Aorta (tissue), 5 donors: ENCODE results near the gene SEMA3B. TPM values are rescaled to one million over a fixed set of nuclear protein-coding genes. Genes with fewer than 3 reads are reported as not detected.
"Not testable (repeated sequence)": the region's sequence is repeated elsewhere in the genome, so short reads cannot be mapped to it uniquely, and the experiment has no call there.

Experiments
- ATAC-seq: fragments of 200-7000 bp; cut with Tn5 transposase; one replicate; pipeline ENCODE4 v1.9.1; 2022; ENCODE audit warnings: moderate library complexity; ENCODE audit not compliant: low FRiP score
- DNase-seq, 2 donors: peaks; one replicate each; pipeline ENCODE4 v3.0.0-alpha.2; 2020
- H3K27ac ChIP-seq, 2 donors: one replicate each; pipeline ENCODE4 v1.5.1; 2013; ENCODE audit warnings: low read length in 2 of 2, mild to moderate bottlenecking in 2 of 2, moderate library complexity in 2 of 2, control low read depth in 1 of 2, inconsistent platforms in 1 of 2, low read depth in 1 of 2
- H3K27me3 ChIP-seq, 2 donors: one replicate each; pipeline ENCODE4 v1.6.1; 2013; ENCODE audit warnings: control low read depth in 1 of 2, low read length in 1 of 2, mild to moderate bottlenecking in 1 of 2, moderate library complexity in 1 of 2; ENCODE audit not compliant: insufficient read depth in 2 of 2, control insufficient read depth in 1 of 2
- H3K36me3 ChIP-seq, 2 donors: one replicate each; pipeline ENCODE4 v1.6.1; 2013; ENCODE audit warnings: control low read depth in 1 of 2, low read length in 1 of 2, mild to moderate bottlenecking in 1 of 2; ENCODE audit not compliant: insufficient read depth in 2 of 2, control insufficient read depth in 1 of 2
- H3K4me1 ChIP-seq, 2 donors: one replicate each; pipeline ENCODE4 v1.6.1; 2013; ENCODE audit warnings: low read length in 2 of 2, control low read depth in 1 of 2, mild to moderate bottlenecking in 1 of 2, moderate library complexity in 1 of 2; ENCODE audit not compliant: insufficient read depth in 2 of 2, control insufficient read depth in 1 of 2
- H3K4me3 ChIP-seq, 2 donors: one replicate each; pipeline ENCODE4 v1.5.1; 2013; ENCODE audit warnings: low read length in 2 of 2, control low read depth in 1 of 2, mild to moderate bottlenecking in 1 of 2
- H3K9me3 ChIP-seq: one replicate; pipeline ENCODE4 v1.6.1; 2013; ENCODE audit warnings: mild to moderate bottlenecking, low read length; ENCODE audit not compliant: control insufficient read depth
- WGBS, 2 donors: extraction: QIAGEN DNeasy Blood & Tissue Kit; methylation state at CpG; one replicate each; pipeline ENCODE4 v1.1.7; 2013; 5-methylcytosine and 5-hydroxymethylcytosine counted together
- intact Hi-C, 2 donors: fragments of 100-400 bp; cut with DNase I; formaldehyde crosslinking; loops; one replicate each; pipeline versions ENCODE4 v1.14.2 to v1.15.0; 2022
- polyA plus RNA-seq, 2 donors: library from polyadenylated mRNA; stranded (reverse); fragments of 200-250 nt; gene quantifications; one replicate each; pipeline ENCODE4 v1.2.3, GENCODE V29; 2013
- total RNA-seq, 2 donors: library from RNA; stranded (reverse); fragmentation: NEBNext Ultra II Directional; extraction: Animal tissue kit (Norgen Biotek cat#: 25700); gene quantifications; one replicate each; pipeline ENCODE4 v1.2.1, GENCODE V29; 2021
- donor health status: healthy with polysubstance abuse.
- donor health status: Bipolar disorder and iron deficiency.
- donor health status: DM: no; HTN: no; CAD: no.
- donor health status: DM: no; HTN: no; CAD: no.
- donor health status: DM: yes; HTN: yes; CAD: no.

The SEMA3B gene
- total and polyA plus RNA-seq, 4 donors, result 23.3 to 69.5 (median 41.7) TPM

DNA sequence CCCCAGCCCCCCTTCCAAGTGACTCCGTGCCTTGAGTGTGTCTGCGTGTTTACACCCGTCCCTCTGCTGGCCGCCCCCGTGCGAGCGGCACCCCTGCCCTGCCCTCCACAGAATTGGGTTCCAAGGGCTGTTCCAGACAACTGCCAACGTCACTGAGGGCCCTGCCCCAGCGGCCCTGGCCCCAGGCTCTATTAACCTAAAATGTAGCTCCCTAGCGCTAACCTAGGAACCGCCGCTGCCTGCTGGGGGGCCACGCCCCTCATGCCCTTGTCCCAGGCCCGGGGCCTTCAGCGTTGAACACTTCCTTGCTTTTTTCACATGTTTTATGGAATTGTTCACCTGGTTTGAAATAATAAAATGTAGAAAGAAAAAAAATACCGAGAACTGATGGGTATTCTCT lies 10.0 kb upstream of the SEMA3B start:
- H3K27ac ChIP-seq, result no peak overlapping the region
- H3K36me3 ChIP-seq, result peaks cover 0 to 3% of the 10 kb centered on the region in 2 donors
- WGBS, 2 donors, result 74 to 77% methylated on average over 16 of the region's 16 CpGs
- H3K9me3 ChIP-seq, result no peaks in the 10 kb centered on the region
- peak in 1 of 2 donors; percentile 49 for DNase-seq
- H3K4me1 ChIP-seq, result no peaks in the 10 kb centered on the region
- intact Hi-C loops, result no loop called here
- ATAC-seq, result no peak
- no peaks in the 10 kb centered on the region for H3K27me3 ChIP-seq
- H3K4me3 ChIP-seq, result no peak overlapping the region

DNA sequence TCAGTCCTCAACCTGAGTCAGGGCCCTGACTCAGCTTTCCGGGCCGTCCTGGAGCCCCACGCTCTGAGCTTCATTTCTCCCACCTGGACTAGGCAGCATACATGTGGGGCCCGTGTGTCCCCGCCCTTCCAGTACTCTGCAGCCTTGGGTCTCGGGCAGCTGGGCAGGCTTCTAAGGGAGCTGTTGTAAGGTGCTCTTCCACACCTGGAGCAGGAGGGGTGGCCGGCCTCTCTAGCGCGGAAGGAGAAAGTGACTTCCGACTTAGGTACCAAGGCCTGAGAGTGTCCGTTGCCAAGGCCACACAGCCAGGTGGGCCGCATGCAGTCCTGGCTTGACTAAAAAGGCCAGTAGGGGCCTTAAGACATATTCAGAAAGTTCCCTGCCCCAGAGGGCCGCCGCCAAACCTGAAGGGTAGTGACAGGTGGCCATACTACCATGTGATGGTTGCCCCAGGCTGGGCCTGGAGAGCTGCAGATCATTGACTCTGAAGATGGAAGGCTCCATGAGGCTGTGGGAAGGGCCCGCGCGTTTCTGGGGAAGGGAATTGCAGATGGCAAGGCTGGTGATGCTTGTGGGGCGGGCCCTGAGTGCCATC lies 9.4 kb upstream of the SEMA3B start:
- Histone ChIP-seq H3K9me3 (no peaks in the 10 kb centered on the region), H3K4me3 (no peak overlapping the region), H3K36me3 (peaks cover 0 to 3% of the 10 kb centered on the region in 2 donors), H3K27me3 (no peaks in the 10 kb centered on the region), H3K27ac (peak overlapping the region; percentile 21 to 24), H3K4me1 (no peaks in the 10 kb centered on the region)
- intact Hi-C loops, result no loop called here
- WGBS, 2 donors, result 56% methylated on average over 18 of the region's 18 CpGs
- DNase-seq (no peak), ATAC-seq (no peak)

DNA sequence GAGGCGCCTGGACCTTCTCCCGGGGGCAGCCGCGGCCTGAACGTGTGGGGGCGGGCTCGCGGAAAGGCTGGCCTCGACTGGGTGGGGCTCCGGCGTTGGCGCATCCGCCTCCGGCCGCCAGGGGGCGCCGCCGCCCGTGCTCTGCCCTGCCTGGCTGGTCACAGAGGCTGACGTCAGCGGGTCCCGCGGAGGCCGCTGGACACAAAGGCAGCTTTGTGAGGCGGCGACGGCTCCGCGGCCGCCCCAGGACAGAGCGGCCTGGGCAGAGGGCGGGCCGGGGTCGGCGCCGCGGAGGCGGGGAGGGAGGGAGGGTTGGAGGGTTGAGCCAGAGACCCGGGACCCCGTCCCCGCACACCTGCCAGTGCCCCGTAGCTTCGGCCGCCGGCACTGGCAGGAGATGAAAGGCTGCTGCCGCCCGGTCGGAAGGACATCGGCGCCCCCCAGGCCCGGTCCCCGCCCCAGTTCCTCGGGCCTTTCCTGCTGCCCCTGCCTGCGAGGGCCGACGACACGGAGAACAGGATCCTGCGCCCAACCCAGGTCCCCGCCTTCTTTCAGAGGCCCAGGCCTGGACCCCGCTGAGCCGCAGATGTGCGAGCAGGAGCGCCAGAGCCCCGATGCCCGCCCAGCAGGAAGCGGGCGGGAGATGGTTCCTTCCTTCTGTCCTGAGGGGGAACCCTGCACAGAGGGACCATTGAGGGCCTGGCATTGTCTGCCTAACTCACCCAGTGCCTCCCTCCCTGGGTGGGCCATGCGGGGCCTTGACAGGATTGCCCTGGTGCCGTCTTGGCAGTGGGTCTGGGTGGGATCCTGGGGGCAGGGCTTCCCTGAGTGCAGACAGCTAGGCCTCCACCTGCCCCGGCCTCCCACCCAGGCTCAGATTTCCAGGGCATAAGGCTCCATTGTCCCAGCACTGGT lies 8.7 kb upstream of the SEMA3B start:
- Histone ChIP-seq H3K4me1 (no peaks in the 10 kb centered on the region), H3K27me3 (no peaks in the 10 kb centered on the region), H3K27ac (peak overlapping the region; percentile 91 to 93), H3K9me3 (no peaks in the 10 kb centered on the region), H3K36me3 (peaks cover 0 to 3% of the 10 kb centered on the region in 2 donors), H3K4me3 (peak overlapping the region; percentile 22 to 57)
- DNase-seq, result peak; percentile 96 to 98
- intact Hi-C loops, result no loop called here
- peak; percentile 93 for ATAC-seq
- WGBS, 2 donors, result 0 to 1% methylated on average over 51 to 70 of the region's 70 CpGs

- H3K9me3 ChIP-seq, result no peaks in the 10 kb centered on the region
- H3K4me1 ChIP-seq, result no peaks in the 10 kb centered on the region
- peak overlapping the region; percentile 91 to 93 for H3K27ac ChIP-seq
- H3K4me3 ChIP-seq, result no peak overlapping the region
- peaks cover 0 to 3% of the 10 kb centered on the region in 2 donors for H3K36me3 ChIP-seq
- no peak for ATAC-seq
- intact Hi-C loops, result no loop called here
- H3K27me3 ChIP-seq, result no peaks in the 10 kb centered on the region
- WGBS, 2 donors, result 39 to 40% methylated on average over 5 of the region's 5 CpGs
- DNase-seq, result peak in 1 of 2 donors; percentile 52
Measured at GRCh38 chr3:50260942-50261441, 8.0 kb upstream of the SEMA3B start.

DNA sequence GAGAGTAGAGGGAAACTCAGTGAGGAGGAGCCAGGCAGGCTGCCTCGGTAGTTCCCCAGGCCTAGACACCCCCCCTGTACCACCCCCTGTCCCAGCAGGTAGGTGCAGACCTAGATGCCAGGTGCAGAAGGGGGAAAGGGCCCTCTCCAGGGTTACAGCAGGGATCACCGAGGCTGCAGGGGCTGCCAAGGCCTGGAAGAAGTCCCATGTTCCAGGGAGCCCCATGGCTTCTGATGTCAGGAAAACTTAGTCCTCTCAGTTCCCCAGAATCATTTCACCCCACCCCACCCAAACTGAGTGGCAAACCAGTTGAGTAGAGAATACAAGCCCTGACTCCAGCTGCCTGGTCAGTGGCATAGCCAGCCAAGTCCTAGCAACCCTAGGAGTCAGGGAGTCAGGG lies 7.4 kb upstream of the SEMA3B start:
- DNase-seq (no peak), ATAC-seq (no peak)
- Histone ChIP-seq H3K4me1 (no peaks in the 10 kb centered on the region), H3K27ac (peak overlapping the region; percentile 14 to 93), H3K27me3 (no peaks in the 10 kb centered on the region), H3K36me3 (peaks cover 0 to 3% of the 10 kb centered on the region in 2 donors), H3K9me3 (no peaks in the 10 kb centered on the region), H3K4me3 (no peak overlapping the region)
- WGBS, 2 donors, result 11 to 18% methylated on average over 2 of the region's 2 CpGs
- intact Hi-C loops, result no loop called here

DNA sequence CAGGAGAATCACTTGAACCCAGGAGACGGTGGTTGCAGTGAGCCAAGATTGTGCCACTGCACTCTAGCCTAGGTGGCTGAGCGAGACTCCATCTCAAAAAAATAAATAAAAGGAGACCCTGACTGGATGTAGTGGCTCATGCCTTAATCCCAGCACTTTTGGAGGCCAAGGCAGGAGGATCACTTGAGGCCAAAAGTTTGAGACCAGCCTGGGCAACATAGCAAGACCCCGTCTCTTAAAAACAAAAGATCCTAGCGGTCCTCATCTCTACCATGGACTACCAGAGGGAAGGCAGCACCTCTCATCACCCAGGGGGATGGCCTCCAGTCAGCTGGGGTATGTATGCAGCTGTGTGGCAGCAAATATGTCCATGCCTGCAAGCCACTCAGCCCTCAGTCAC lies 6.7 kb upstream of the SEMA3B start:
- ATAC-seq, intact Hi-C loops, H3K36me3 ChIP-seq, H3K27me3 ChIP-seq, H3K4me1 ChIP-seq, H3K4me3 ChIP-seq, H3K27ac ChIP-seq, H3K9me3 ChIP-seq: not testable (repeated sequence)
- peak in 1 of 2 donors; percentile 43 for DNase-seq
- 93 to 96% methylated on average over 4 of the region's 4 CpGs for WGBS, 2 donors

DNA sequence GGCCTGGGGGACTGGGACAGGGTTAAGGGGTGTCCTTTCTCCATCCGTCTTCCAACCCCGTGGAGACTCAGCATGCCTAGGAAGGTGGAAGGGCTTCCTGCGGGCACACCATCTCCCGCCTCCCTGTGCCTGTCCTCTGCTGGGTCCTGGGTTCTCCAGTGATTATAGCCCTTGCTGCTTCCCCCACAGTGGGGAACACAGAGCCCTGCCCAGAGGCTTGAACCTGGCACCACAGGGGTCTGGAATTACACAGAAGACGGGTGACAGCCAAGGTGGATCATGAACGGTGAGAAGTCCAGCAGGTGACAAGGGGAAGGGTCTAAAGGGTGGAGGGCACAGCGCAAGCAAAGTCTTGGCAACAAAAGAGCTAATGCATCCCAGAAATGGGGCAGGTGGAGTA lies 6.2 kb upstream of the SEMA3B start:
- Histone ChIP-seq H3K4me3 (no peak overlapping the region), H3K4me1 (no peaks in the 10 kb centered on the region), H3K27ac (peak overlapping the region in 1 of 2 donors; percentile 15), H3K27me3 (no peaks in the 10 kb centered on the region), H3K9me3 (no peaks in the 10 kb centered on the region), H3K36me3 (no peaks in the 10 kb centered on the region)
- intact Hi-C loops, result no loop called here
- no peak for DNase-seq
- WGBS, 2 donors, result 80 to 89% methylated on average over 6 to 7 of the region's 7 CpGs
- no peak for ATAC-seq

DNA sequence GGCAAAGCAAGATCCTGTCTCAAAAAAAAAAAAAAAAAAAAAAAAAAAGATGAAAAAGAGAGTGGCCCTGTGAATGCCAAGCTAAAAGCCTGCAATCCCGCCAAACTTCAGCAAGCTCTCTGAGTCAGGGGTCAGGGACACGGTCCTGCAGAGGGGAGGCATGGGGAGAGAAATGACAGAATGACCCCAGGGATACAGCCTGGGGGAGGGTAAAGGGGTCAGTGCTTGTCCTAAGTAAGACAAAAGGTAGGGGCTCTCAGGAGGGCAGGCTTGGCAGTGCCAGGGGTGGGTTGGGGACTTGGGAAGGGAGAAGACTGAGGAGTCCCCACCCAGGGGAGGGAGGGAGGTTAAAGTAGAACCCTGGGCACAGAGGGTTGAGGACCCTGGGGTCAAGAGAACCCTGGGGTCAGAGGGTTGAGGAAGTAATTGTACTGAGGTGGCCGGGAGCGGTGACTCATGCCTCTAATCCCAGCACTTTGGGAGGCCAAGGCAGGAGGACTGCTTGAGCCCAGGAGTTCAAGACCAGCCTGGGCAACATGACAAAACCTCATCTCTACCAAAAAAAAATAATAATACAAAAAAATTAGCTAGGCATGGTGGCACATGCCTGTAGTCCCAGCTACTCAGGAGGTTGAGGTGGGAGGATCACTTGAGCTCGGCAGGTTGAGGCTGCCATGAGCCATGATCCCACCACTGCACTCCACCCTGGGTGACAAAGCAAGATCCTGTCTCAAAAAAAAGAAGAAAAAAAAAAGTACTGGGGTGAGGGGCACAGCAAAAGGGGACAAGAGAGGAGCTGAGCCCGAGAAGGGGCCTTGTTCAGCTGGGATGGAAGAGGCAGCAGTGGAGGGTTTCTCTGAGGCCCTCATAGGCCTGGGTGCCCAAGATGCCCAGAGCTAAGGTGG lies 5.2 kb upstream of the SEMA3B start:
- Histone ChIP-seq H3K9me3 (no peaks in the 10 kb centered on the region), H3K36me3 (no peaks in the 10 kb centered on the region), H3K4me3 (no peak overlapping the region), H3K27me3 (no peaks in the 10 kb centered on the region), H3K4me1 (no peaks in the 10 kb centered on the region), H3K27ac (peak overlapping the region; percentile 1 to 94)
- WGBS, 2 donors, result 38 to 40% methylated on average over 6 of the region's 6 CpGs
- ATAC-seq (no peak), DNase-seq (peak in 1 of 2 donors; percentile 61)
- intact Hi-C loops, result no loop called here
